GM23248 (cell line): ENCODE data around the gene ZNF76.

ENCODE experiments used
- EZH2 ChIP-seq: fragments of 200-600 bp; sonication (generic); IDR thresholded peaks from 2 replicates; pipeline ENCODE4 v1.6.1; 2018; ENCODE audit warnings: antibody characterized with exemption, mild to moderate bottlenecking; ENCODE audit not compliant: insufficient read depth, poor library complexity, severe bottlenecking
- EZH2phosphoT487 ChIP-seq: fragments of 200-600 bp; sonication (generic); IDR thresholded peaks from 2 replicates; pipeline ENCODE4 v1.6.1; 2018; ENCODE audit warnings: antibody characterized with exemption, moderate library complexity, mild to moderate bottlenecking, low read depth; ENCODE audit not compliant: insufficient read depth

- TF ChIP-seq EZH2 (no peak), EZH2phosphoT487 (no peak)
These were observed 5.2 kb downstream of the ZNF76 start for GRCh38 chr6:35264550-35265274.
